Measurements from ENCODE around the gene PHYKPL.
"Not testable (repeated sequence)": the region's sequence is repeated elsewhere in the genome, so short reads cannot be mapped to it uniquely, and the experiment has no call there.

Gene PHYKPL

GRCh38 chr5:178232920-178233429 is 373 bp upstream of the PHYKPL start:
- in situ Hi-C loops (cut with HindIII; ENCODE audit: low sequenced_read_pairs) = no loop called here
- no peak for DNase-seq (ENCODE audit: low read depth)
- TF ChIP-seq CTCF (IDR thresholded peaks at IDR 0.05; ENCODE audit: low read depth, low read length, missing control alignments) = no peak
- peak overlapping the region; percentile 86 for H3K4me3 ChIP-seq (ENCODE audit: low read depth, low read length)

GRCh38 chr5:178231539-178232123 is 971 bp downstream of the PHYKPL start:
- DNase-seq (ENCODE audit: low read depth) = no peak
- H3K4me3 ChIP-seq (ENCODE audit: low read depth, low read length) = peak overlapping the region; percentile 86
- in situ Hi-C loops (cut with HindIII; ENCODE audit: low sequenced_read_pairs) = no loop called here
- no peak for TF ChIP-seq CTCF (IDR thresholded peaks at IDR 0.05; ENCODE audit: low read depth, low read length, missing control alignments)

- no peak for TF ChIP-seq CTCF (IDR thresholded peaks at IDR 0.05; ENCODE audit: low read depth, low read length, missing control alignments)
- in situ Hi-C loops (cut with HindIII; ENCODE audit: low sequenced_read_pairs) = no loop called here
- H3K4me3 ChIP-seq (ENCODE audit: low read depth, low read length) = peak overlapping the region; percentile 86
- no peak for DNase-seq (ENCODE audit: low read depth)
Observed at GRCh38 chr5:178230879-178231538, 1.6 kb downstream of the PHYKPL start.

- in situ Hi-C loops (cut with HindIII; ENCODE audit: low sequenced_read_pairs) = no loop called here
- no peak for DNase-seq (ENCODE audit: low read depth)
- no peak overlapping the region for H3K4me3 ChIP-seq (ENCODE audit: low read depth, low read length)
- no peak for TF ChIP-seq CTCF (IDR thresholded peaks at IDR 0.05; ENCODE audit: low read depth, low read length, missing control alignments)
Observed at GRCh38 chr5:178229861-178230260, 2.7 kb downstream of the PHYKPL start.

GRCh38 chr5:178229111-178229510 is 3.5 kb downstream of the PHYKPL start:
- DNase-seq (ENCODE audit: low read depth); H3K4me3 ChIP-seq (ENCODE audit: low read depth, low read length); in situ Hi-C loops (cut with HindIII; ENCODE audit: low sequenced_read_pairs): not testable (repeated sequence)

- no peak for DNase-seq (ENCODE audit: low read depth)
- in situ Hi-C loops (cut with HindIII; ENCODE audit: low sequenced_read_pairs) = no loop called here
- TF ChIP-seq CTCF (IDR thresholded peaks at IDR 0.05; ENCODE audit: low read depth, low read length, missing control alignments) = no peak
- H3K4me3 ChIP-seq (ENCODE audit: low read depth, low read length) = no peak overlapping the region
Observed at GRCh38 chr5:178228609-178229008, 4.0 kb downstream of the PHYKPL start.

- H3K4me3 ChIP-seq (ENCODE audit: low read depth, low read length) = no peak overlapping the region
- no peak for DNase-seq (ENCODE audit: low read depth)
- TF ChIP-seq CTCF (IDR thresholded peaks at IDR 0.05; ENCODE audit: low read depth, low read length, missing control alignments) = no peak
- in situ Hi-C loops (cut with HindIII; ENCODE audit: low sequenced_read_pairs) = no loop called here
Observed at GRCh38 chr5:178227929-178228328, 4.7 kb downstream of the PHYKPL start.

All from astrocyte of the cerebellum (primary cell).